HepG2 (cell line): ENCODE data around the gene CYB5D1. TPM values are rescaled to one million over a fixed set of nuclear protein-coding genes. Genes with fewer than 3 reads are reported as not detected.

ENCODE experiments used
- KLF6 ChIP-seq: IDR thresholded peaks from 2 replicates; pipeline ENCODE4 v1.8.0; 2016; ENCODE audit warnings: missing biosample characterization, missing genetic modification reagents
- REL ChIP-seq: sonication (generic); formaldehyde crosslinking; conservative IDR thresholded peaks from 2 replicates; pipeline ENCODE4 v1.8.0; 2022; ENCODE audit warnings: mild to moderate bottlenecking, missing genetic modification reagents, moderate library complexity
- ZNF121 ChIP-seq: sonication (generic); formaldehyde crosslinking; IDR thresholded peaks from 2 replicates; pipeline ENCODE4 v1.5.0; 2020; ENCODE audit warnings: mild to moderate bottlenecking, missing genetic modification reagents
- ZNF546 ChIP-seq: sonication (generic); formaldehyde crosslinking; conservative IDR thresholded peaks from 2 replicates; pipeline ENCODE4 v1.8.1; 2023; ENCODE audit warnings: mild to moderate bottlenecking, missing genetic modification reagents
- ZNF563 ChIP-seq: sonication (generic); formaldehyde crosslinking; IDR thresholded peaks from 2 replicates; pipeline ENCODE4 v1.8.0; 2022; ENCODE audit warnings: mild to moderate bottlenecking, moderate library complexity, missing genetic modification reagents
- polyA plus RNA-seq, 8 experiments: library from polyadenylated mRNA; depleted of rRNA in 3 of 8; stranded (reverse) in 7 of 8; unstranded in 1 of 8; fragments of >200 nt; fragmentation: Illumina TruSeq in 4 of 8; extraction: Trizol in 4 of 8; gene quantifications; 2 replicates each; pipeline versions ENCODE4 v1.2.1 to v1.2.3, GENCODE V29; 2011 to 2016; ENCODE audit warnings: low read depth in 4 of 8, missing spikeins in 1 of 8, mixed read lengths in 1 of 8; ENCODE audit not compliant: insufficient read depth in 1 of 8
- total RNA-seq, 5 experiments: library from RNA; depleted of rRNA; stranded (reverse); fragments of >200 nt; fragmentation: Illumina TruSeq; extraction: Trizol; gene quantifications; 2 replicates each; pipeline ENCODE4 v1.2.3, GENCODE V29; 2016; ENCODE audit warnings: low read depth in 1 of 5
- TF ChIP-seq, protein P1 (sequence below): sonication (generic); formaldehyde crosslinking; IDR thresholded peaks from 2 replicates; pipeline ENCODE4 v1.5.0; 2020; ENCODE audit warnings: mild to moderate bottlenecking, missing genetic modification reagents, borderline replicate concordance
- TF ChIP-seq, protein P2 (sequence below): sonication (generic); formaldehyde crosslinking; IDR thresholded peaks from 2 replicates; pipeline ENCODE4 v1.4.0; 2020; ENCODE audit warnings: mild to moderate bottlenecking, missing genetic modification reagents
- TF ChIP-seq, protein P3 (sequence below): sonication (generic); formaldehyde crosslinking; IDR thresholded peaks from 2 replicates; pipeline ENCODE4 v1.4.0; 2020; ENCODE audit warnings: mild to moderate bottlenecking, missing genetic modification reagents

The CYB5D1 gene
- total and polyA plus RNA-seq, 2 of the 13 experiments (the other 11 are each of a cell fraction or from before 2014, with no cell fraction given), result 8.9 to 17.0 TPM

DNA sequence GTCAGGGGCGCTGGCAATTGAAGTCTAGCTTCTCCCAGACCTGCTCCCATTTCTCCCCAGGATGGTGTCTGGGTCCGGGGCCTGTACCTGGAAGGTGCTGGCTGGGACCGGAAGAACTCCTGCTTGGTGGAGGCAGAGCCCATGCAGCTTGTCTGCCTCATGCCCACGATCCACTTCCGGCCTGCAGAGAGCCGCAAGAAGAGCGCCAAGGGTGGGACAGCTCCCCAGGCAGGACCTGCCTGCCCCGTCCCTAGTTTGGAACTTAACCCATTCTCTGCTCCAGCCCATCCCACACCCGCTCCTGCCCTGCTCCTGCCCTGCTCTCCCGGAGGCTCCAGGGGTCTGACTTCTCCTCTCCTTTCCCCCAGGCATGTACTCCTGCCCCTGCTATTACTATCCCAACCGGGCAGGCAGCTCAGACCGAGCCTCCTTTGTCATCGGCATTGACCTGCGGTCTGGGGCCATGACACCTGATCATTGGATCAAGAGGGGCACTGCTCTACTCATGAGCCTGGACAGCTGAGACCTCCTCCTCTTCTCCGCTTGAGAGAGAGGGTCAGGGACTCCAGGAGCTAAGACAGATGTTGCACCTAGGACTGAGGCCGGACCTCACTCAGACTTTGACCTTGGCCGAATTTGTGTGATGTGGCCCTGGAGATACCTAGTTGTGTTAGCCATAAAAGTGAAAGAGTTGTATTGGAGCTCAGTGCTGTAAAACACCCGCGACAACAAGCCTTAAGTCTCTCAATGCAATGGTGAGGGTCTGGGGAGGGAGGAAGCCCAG lies 24.6 kb upstream of the CYB5D1 start (continued):
- TF ChIP-seq, protein P1, sequence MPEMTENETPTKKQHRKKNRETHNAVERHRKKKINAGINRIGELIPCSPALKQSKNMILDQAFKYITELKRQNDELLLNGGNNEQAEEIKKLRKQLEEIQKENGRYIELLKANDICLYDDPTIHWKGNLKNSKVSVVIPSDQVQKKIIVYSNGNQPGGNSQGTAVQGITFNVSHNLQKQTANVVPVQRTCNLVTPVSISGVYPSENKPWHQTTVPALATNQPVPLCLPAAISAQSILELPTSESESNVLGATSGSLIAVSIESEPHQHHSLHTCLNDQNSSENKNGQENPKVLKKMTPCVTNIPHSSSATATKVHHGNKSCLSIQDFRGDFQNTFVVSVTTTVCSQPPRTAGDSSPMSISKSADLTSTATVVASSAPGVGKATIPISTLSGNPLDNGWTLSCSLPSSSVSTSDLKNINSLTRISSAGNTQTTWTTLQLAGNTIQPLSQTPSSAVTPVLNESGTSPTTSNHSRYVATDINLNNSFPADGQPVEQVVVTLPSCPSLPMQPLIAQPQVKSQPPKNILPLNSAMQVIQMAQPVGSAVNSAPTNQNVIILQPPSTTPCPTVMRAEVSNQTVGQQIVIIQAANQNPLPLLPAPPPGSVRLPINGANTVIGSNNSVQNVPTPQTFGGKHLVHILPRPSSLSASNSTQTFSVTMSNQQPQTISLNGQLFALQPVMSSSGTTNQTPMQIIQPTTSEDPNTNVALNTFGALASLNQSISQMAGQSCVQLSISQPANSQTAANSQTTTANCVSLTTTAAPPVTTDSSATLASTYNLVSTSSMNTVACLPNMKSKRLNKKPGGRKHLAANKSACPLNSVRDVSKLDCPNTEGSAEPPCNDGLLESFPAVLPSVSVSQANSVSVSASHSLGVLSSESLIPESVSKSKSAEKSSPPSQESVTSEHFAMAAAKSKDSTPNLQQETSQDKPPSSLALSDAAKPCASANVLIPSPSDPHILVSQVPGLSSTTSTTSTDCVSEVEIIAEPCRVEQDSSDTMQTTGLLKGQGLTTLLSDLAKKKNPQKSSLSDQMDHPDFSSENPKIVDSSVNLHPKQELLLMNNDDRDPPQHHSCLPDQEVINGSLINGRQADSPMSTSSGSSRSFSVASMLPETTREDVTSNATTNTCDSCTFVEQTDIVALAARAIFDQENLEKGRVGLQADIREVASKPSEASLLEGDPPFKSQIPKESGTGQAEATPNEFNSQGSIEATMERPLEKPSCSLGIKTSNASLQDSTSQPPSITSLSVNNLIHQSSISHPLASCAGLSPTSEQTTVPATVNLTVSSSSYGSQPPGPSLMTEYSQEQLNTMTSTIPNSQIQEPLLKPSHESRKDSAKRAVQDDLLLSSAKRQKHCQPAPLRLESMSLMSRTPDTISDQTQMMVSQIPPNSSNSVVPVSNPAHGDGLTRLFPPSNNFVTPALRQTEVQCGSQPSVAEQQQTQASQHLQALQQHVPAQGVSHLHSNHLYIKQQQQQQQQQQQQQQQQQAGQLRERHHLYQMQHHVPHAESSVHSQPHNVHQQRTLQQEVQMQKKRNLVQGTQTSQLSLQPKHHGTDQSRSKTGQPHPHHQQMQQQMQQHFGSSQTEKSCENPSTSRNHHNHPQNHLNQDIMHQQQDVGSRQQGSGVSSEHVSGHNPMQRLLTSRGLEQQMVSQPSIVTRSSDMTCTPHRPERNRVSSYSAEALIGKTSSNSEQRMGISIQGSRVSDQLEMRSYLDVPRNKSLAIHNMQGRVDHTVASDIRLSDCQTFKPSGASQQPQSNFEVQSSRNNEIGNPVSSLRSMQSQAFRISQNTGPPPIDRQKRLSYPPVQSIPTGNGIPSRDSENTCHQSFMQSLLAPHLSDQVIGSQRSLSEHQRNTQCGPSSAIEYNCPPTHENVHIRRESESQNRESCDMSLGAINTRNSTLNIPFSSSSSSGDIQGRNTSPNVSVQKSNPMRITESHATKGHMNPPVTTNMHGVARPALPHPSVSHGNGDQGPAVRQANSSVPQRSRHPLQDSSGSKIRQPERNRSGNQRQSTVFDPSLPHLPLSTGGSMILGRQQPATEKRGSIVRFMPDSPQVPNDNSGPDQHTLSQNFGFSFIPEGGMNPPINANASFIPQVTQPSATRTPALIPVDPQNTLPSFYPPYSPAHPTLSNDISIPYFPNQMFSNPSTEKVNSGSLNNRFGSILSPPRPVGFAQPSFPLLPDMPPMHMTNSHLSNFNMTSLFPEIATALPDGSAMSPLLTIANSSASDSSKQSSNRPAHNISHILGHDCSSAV (CRISPR knock-in tag), result no peak
- TF ChIP-seq, protein P2, sequence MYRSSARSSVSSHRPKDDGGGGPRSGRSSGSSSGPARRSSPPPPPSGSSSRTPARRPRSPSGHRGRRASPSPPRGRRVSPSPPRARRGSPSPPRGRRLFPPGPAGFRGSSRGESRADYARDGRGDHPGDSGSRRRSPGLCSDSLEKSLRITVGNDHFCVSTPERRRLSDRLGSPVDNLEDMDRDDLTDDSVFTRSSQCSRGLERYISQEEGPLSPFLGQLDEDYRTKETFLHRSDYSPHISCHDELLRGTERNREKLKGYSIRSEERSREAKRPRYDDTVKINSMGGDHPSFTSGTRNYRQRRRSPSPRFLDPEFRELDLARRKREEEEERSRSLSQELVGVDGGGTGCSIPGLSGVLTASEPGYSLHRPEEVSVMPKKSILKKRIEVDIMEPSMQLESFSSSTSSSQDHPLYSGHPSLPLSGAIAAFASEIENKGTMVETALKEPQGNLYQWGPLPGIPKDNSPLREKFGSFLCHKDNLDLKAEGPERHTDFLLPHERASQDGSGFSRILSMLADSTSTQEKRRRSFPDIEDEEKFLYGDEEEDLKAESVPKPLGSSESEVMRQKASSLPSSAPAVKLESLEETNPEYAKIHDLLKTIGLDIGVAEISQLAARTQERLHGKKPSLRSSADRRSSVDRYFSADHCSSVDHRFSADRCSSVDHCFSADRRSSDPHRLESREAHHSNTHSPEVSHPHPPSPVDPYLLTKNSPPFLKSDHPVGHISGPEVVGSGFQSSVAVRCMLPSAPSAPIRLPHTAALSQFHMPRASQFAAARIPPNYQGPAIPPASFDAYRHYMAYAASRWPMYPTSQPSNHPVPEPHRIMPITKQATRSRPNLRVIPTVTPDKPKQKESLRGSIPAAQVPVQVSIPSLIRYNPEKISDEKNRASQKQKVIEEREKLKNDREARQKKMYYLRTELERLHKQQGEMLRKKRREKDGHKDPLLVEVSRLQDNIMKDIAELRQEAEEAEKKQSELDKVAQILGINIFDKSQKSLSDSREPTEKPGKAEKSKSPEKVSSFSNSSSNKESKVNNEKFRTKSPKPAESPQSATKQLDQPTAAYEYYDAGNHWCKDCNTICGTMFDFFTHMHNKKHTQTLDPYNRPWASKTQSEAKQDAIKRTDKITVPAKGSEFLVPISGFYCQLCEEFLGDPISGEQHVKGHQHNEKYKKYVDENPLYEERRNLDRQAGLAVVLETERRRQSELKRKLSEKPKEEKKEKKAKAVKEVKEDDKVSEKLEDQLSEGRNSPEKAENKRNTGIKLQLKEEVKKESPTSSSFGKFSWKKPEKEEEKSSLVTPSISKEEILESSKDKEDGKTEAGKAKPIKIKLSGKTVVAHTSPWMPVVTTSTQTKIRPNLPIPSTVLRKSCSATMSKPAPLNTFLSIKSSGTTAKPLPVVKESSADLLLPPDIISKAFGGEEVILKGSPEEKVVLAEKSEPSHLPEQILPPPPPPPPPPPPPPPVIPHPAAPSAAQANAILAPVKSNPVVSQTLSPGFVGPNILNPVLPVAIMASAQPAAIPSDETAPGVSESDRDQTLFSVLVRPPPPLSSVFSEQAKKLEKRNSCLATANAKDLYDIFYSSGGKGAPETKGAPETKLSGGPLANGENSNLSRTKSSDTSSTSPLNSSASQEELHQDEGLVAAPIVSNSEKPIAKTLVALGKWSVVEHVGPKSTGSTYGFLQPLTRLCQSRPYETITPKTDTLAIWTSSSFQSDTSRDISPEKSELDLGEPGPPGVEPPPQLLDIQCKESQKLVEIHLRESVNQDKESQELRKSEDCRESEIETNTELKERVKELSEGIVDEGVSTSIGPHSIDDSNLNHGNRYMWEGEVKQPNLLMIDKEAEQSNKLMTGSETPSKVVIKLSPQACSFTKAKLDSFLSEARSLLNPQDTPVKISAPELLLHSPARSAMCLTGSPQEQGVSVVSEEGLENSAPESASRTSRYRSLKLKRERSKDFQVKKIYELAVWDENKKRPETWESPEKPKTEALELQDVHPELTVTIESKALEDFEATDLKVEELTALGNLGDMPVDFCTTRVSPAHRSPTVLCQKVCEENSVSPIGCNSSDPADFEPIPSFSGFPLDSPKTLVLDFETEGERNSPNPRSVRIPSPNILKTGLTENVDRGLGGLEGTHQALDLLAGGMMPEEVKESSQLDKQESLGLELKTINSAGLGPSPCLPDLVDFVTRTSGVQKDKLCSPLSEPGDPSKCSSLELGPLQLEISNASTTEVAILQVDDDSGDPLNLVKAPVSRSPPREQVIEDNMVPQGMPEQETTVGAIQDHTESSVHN (CRISPR knock-in tag), result no peak
- TF ChIP-seq ZNF563, result 0 out of 2 replicates have a peak, but pooled peaks have one; percentile 29
- 0 out of 2 replicates have a peak, but pooled peaks have one; percentile 32 for TF ChIP-seq ZNF121 (CRISPR knock-in tag)
- TF ChIP-seq, protein P3, sequence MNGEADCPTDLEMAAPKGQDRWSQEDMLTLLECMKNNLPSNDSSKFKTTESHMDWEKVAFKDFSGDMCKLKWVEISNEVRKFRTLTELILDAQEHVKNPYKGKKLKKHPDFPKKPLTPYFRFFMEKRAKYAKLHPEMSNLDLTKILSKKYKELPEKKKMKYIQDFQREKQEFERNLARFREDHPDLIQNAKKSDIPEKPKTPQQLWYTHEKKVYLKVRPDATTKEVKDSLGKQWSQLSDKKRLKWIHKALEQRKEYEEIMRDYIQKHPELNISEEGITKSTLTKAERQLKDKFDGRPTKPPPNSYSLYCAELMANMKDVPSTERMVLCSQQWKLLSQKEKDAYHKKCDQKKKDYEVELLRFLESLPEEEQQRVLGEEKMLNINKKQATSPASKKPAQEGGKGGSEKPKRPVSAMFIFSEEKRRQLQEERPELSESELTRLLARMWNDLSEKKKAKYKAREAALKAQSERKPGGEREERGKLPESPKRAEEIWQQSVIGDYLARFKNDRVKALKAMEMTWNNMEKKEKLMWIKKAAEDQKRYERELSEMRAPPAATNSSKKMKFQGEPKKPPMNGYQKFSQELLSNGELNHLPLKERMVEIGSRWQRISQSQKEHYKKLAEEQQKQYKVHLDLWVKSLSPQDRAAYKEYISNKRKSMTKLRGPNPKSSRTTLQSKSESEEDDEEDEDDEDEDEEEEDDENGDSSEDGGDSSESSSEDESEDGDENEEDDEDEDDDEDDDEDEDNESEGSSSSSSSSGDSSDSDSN (CRISPR knock-in tag), result 0 out of 2 replicates have a peak, but pooled peaks have one; percentile 1
- no peak for TF ChIP-seq KLF6
- TF ChIP-seq REL (CRISPR knock-in tag), result no peak
- TF ChIP-seq ZNF546, result 0 out of 2 replicates have a peak, but pooled peaks have one; percentile 31
